HG03135 (cell line): ENCODE data around the gene SH2B3.
"Not testable (repeated sequence)": the region's sequence is repeated elsewhere in the genome, so short reads cannot be mapped to it uniquely, and the experiment has no call there.

Experiments used
- ATAC-seq: cut with Tn5 transposase; IDR thresholded peaks from one replicate; pipeline ENCODE4 v1.9.1; 2021; ENCODE audit warnings: mild to moderate bottlenecking, moderate library complexity; ENCODE audit not compliant: unreplicated experiment

Gene SH2B3

DNA sequence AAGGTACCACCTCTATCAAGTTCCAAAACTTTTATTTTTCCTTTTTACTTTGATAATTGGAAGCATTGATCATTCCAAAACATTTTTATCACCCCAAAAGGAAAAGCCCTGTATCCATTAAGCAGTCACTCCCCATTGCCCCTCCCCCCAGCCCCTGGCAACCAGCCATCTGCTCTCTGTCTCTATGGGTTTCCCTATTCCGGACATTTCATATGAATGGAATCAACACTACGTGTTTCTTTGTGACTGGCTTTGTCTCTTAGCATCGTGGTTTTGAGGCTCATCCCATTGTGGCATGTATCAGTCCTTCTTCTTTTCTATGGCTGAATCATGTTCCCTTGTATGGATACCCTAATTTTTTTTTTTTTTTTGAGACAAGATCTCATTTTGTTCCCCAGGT lies 18.8 kb upstream of the SH2B3 start:
- ATAC-seq = no peak

DNA sequence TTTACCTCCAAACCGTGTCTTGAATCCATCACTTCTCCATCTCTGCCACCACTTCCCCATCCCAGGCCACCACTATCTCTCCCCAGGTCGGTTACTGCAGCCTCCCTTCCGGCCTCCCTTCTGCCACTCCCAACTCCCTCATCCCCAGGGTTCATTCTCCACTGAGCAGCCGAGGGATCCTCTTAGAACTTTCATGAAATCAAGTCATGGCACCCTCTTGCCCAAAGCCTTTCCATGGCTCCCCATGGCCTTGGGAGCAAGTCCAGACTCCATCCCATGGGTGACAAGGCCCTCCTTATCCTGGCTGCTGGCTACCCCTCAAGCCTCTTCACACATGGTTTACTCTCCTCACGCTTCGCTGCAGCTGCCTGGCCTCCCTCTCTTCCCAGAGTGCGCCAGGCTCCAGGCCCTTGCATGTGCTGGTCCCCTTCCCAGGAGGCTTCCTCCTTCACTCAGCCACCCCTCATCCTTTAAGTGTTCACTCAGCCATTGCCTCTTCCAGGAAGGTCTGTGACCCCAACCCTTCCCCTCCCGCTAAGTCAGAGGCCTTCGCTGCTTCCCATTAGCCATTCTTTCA lies 17.9 kb upstream of the SH2B3 start:
- ATAC-seq = no peak

DNA sequence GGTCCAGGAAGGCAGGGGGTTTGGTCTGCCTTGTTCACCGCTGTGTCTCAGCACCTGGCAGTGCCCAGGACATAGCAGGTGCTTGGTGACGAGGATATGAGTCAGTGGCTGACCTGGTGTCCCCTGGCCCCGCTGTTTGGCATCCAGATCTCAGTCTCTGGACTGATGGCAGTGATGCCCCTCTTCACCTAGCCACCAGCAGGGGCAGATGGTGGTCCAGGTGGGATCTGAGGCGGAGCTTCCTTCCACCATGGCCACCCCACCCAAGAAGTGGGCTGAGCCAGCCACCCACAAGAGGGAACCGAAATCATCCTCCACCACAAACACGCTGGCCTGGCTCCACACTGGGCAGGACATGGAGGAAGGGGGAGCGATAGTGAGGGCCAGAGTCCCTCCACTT lies 16.1 kb upstream of the SH2B3 start:
- no peak for ATAC-seq

DNA sequence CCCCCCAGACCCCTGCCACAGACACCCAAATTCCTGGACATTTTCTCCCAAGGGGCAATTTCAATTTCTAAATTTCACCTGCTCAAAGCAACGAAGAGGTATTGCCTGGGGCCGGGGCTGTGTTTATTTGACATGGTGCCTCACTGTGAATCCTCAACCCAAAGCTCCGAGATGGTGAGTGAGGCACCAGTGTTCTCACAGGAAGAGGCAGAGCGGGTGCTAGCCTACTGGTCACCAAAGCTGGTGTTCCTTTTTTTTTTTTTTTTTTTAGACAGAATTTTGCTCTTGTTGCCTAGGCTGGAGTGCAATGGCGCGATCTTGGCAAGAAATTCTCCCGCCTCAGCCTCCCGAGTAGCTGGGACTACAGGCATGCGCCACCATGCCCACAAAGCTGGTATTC lies 14.8 kb upstream of the SH2B3 start:
- no peak for ATAC-seq

DNA sequence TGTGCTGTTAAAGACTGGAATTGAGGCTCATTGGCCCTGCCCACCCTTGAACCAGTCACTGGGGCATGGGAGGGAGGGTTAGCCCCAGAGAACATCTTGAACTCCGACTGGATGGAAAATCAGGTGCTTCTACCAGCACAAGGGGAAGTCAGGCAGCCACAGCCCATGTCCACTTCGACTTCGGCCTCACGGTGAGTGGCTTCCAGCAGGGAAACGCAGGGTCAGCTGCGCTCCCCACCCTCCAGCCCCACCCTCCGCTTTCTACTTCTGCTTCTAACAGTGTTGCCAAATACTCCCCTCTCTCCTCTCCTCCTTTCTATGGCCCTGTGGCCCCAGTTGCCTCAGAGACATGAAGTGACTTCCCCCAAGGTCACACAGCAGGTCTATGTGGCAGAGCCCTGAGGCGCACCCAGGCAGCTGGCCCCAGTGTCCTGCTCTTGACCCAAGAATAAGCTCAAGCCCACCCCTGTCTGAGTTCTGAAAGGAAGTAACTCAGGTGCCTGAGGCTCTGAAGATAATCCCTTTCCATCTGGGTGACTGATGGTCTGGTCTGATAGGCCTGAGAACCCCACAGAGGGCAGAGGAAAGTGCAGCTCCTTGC lies 11.9 kb upstream of the SH2B3 start:
- no peak for ATAC-seq

DNA sequence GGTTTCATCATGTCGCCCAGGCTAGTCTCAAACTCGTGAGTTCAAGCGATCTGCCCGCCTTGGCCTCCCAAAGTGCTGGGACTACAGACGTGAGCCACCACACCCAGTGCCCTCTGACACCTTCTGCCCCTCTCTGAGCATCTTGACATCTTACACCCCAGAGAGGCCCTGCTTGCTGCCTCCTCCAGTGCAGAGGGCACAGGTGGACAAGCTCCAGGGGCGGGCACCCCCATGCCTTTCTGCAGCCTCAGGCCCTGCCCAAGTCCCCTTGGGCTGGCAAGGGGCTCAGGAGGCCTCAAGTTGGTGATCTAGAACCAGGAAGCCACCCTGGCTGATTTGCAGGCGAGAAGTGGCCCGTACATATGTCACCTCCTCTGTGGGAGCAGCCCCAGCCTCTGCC lies 11.2 kb upstream of the SH2B3 start:
- no peak for ATAC-seq

DNA sequence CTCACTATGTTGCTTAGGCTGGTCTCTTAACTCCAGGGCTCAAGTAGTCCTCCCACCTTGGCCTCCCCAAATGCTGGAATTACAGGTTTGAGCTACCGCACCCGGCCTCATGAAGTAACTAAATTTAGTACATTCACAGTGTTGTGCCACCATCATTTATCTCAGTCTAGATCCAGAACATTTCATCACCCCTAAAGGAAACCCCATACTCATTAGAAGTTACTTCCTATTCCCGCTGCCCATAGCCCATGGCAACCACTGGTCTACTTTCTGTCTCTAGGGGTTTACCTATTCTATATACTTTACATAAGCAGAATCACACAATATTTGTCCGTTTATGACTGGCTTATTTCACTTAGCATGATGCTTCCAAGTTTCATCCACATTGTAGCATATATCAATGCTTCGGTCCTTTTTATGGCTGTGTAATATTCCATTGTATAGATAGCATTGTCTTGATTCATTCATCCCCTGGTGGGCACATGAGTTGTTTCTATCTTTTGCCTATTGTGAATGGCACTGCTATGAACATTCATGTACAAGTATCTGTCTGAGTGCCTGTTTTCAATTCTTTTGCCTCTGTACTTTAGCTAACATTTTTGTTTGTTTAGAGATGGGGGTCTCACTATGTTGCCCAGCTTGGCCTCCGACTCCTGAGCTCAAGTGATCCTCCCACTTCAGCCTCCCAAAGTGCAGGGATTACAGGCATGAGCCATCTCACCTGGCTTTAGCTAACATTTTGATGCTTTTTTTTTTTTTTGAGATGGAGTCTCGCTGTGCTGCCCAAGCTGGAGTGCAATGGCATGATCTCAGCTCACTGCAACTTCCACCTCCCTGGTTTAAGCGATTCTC lies 10.2 kb upstream of the SH2B3 start:
- no peak for ATAC-seq

DNA sequence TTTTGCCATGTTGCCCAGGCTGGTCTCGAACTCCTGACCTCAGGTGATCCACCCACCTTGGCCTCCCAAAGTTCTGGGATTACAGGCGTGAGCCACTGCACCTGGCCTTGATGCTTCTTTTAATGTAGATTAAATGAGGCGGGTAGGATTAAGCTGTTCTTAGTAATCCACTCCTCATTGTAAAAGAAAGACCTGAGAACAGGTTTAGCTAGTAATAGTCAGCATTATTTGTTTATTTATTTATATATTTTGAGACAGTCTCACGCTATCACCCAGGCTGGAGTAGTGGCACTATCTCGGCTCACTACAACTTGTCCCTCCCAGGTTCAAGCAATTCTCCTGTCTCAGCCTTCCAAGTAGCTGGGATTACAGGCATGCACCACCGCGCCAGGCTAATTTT lies 9.5 kb upstream of the SH2B3 start:
- not testable (repeated sequence) for ATAC-seq

DNA sequence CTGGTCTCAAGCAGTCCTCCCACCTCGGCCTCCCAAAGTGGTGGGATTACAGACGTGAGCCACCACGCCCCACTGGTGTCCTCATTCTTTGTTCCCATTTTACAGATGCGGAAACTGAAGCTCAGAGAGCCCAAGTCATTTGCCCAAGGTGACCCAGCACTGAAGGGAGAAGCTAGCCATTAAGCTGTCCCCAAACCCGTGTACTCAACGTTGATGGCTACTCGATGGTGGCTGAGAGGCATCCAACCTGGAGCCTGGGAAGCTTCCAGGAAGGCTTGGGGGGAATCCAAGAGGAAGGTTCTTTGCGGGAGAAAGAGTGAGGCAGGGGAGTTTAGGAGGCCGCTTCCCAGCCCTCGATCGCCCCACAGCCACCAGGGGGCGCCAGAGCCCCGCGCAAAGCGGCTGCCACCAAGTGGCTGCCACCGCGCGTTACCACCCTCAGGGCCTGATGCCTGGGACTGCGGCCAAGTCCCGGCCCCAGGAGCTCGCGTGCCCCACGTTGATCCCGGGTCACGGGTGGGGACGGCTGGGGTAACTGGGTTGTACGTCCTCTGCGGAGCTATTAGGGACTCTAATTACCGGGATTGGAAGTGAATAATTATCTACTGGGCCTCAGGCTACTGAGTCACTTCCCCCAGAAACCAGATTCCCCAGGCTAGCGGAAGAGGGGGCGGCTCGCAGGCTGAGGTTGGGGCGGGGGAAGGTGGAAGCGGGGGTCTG lies 8.8 kb upstream of the SH2B3 start:
- no peak for ATAC-seq

DNA sequence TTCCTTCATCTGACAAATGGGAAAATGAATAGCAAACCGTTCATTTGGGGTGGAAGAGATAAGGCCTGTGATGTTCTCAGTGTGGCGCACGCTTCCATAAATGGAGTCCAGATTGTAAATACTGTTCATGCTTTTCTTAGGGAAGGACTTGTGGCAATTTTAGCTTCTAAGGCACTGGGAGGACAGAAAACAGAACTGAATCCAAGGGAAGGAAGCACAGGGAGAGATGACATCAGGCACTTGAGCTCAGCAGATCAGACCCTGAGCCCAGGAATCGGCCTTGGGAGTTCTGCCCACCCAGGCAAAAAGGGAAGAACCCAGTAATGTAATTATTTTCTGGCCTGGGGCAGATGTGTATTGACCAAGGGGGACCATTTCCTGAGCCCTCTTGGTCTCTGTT lies 7.2 kb upstream of the SH2B3 start:
- ATAC-seq = no peak

DNA sequence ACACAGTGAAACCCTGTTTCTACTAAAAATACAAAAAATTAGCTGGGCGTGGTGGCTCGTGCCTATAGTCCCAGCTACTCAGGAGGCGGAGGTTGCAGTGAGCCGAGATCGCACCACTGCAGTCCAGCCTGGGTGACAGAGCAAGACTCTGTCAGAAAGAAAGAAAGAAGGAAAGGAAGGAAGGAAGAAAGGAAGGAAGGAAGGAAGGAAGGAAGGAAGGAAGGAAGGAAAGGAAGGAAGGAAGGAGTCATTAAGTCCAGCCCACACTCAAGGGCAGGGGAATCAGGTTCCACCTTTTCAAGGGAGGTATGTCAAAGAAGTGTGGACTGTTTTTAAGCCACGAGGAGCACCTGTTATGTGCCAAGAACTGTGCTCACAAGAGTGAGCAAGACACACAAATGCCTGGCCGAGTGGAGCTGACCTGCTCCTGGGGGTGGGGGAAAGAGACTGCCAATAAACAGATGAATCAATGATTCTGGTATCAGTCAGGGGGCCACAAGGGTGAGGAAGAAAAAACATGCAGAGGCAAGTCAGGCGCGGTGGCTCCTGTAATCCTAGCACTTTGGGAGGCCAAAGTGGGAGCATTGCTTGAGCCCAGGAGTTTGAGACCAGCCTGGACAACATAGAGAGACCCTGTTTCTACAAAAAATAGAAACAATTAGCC lies 5.8 kb upstream of the SH2B3 start:
- not testable (repeated sequence) for ATAC-seq

DNA sequence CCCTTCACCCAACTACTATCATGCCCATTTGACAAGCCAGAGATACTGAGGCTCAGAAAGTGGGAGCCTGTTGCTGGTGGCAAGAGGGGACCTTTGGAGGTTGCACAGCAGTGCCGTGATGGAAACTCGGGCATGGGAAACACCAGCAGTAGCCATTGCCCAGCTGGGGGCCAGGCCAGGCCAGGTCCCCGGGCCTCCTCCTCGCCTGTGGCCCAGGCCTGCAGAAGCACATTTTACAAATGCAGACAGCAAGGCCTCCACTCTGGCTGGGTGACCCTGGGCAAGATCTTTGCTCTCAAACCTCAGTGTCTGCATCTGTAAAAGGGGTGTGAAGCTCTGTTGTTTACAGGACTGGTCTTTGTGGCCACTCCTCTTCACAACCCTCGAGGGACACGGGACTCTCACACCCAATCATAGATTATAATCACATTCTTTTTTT lies 4.5 kb upstream of the SH2B3 start:
- ATAC-seq = no peak

DNA sequence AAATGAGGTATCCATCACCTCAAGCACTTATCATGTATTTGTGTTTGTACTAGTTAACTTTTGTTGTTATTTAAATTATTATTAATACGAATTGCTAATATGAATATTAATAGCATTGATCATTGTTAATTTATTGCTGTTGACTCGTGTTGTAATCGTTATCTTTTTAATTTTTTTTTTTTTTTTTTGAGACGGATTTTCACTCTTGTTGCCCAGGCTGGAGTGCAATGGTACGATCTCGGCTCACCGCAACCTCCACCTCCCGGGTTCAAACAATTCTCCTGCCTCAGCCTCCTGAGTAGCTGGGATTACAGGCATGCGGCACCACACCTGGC lies 3.3 kb upstream of the SH2B3 start:
- ATAC-seq = not testable (repeated sequence)

DNA sequence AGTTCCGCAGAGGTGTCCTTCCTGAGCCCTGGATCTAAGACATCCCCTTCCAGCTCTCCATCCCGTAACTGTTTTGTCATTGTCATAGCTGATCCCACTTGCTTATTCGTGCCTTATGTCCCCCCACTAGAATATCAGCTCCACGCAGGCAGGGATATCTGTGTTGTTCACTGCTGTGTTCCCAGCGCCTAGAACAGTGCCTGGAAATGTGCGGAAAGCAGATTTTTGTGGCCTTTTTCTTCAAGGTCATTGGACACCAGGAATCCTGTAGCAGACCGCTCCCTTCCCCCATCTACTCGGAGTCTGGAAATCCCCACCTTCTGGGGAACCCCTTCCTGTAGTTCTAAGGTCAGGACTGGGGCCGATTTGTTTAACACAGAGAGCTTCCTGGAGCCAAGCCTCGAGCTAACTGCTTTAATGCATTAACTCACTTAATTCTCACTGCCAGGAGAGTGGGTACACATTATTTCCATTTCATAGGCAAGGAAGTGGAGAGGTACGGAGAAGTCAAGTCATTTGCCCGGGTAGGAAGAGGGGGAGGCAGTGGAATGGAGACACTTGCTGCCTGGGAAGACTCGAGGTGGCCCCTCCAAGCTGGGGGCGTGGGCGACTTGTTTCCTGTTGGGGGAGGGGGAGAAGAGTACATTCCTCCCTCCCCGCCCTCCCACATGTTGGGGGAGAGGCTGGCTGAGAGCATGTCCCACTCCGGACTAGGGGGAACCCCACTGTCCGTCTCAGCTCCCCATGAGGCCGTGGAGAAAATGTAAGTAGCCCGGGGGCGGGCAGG lies 1.2 kb upstream of the SH2B3 start:
- peak; percentile 2 for ATAC-seq

DNA sequence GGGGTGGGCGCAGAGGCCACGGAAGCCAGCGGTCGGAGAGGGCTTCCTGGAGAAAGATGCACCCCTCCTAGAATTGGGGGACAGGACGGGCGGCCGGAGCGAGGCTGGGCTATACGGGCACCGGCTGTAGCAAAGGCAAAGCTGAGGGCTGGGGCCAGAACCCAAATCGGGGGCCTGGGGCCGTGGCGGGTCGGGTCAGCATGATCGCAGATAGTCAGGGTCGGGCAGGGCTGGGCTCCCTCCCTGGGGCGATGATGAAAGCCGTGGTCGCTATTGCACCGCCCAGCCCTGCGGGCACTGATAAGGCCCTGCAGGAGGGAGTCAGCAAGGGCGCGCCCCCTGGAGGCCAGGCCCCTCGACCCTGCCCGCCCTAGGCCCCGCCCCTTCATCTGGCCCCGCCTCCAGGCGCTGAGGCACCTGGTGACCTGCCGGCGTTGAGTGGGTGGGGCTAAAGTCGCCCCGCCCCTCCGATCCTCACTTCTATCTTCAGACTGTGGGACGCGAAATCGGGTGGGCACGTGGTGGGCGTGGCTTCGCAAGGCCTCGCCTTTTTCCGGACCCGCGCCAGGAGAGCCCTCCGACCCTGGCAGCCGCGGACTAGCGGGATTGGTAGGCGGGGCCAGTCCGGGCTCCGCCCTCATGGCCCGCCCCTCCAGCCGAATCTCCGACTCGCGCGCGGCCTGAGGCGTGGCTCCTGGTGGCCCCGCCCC lies 419 bp upstream of the SH2B3 start:
- ATAC-seq = peak; percentile 59

DNA sequence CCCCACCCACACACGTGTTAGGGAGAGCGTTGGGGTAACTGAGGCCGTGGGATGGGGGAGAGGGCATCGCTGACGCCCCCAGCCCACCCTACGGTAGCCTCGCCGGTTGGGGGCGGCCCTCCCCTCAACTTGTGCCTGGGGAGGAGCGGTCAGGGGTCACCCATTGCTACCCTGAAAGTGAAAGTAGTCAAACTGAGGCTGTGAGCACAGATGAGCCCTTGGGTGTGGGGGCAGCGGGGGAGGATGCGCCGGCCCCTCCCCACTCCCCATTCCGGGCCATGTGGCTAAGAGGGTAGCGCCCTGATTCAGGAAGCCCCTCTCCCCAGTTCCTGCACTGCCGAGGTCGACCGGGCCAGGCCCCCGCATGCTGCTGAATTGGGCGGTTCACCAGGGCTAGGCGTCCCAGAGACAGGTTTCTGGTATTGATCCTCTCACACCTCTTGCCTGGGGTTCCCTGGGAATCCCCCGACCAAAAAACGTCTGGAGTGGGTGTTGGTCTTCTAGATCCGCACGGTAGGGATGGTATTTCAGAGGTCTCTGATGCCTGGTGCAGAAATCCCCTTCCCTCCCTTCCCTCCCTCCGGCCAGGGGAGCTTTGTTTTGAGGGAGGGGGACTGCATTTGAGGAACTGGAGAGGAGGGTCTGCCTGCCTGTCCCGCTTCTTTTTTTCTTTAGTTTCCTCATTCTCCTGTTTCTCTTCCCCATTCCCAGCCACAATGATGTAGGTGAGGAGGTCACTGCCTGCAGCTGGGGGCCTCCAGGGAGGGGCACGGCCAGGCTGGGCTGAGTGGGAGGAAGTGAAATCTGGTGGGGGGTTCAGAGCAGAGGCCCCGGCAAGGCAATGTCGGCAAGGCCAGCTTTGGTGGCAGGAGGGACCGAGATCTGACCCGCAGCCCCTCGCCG lies 1.0 kb downstream of the SH2B3 start:
- no peak for ATAC-seq

DNA sequence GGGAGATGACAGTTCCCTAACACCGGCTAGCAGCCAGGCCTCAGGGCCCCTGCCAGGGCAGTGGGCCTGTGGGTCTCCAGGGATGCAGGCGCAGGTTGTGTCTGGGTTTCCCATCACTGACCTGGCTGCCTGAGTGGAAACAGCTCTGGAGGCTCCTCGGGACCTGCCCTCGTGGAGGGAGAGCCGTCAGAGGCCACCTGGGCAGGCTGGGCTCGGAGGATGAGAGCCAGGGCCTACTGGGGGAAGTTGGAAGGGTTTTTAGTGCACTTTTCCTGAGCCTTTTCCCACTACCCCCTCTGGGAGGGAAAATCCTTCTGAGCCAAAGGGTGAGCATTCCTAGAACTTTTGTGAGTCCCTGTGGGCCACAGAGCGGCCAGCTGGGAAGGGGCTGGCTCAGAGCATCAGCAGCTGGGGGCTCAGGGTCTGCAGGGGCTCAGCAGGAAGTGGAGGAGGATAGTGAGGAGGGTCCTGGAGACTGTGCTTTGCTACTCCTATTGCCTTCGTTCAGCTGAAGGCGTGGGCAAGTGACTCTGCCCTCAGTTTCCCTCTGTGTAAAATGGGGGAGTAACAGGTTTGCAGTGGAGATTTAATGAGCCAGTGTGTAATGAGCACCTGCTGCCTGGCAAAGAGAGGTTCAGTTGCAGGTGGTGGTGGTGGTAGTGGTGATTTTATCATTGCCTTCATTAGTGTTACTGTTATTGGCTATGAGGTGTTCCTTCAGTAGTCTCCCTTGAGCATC lies 1.8 kb downstream of the SH2B3 start:
- ATAC-seq = no peak

DNA sequence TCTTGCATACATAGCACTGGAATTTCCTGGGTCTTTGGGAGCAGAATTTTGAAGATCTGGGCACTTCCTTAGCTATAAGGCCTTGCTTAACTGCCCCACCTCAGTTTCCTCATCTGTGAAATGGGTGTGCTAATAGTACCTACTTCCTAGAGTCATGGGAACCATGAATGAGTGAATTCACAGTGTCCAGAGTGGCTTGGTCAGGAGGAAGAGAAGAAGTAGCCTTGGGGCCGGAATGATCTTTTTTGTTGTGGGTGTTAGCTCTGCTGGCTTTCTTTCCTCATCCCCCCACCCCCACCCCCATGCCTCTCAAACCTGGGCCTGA lies 2.4 kb downstream of the SH2B3 start:
- ATAC-seq = no peak
